ENCODE data around the gene IFFO2. TPM values are rescaled to one million over a fixed set of nuclear protein-coding genes. Genes with fewer than 3 reads are reported as not detected.
A peak's percentile ranks its signal among the peaks of the same experiment; 100 is the strongest.

IFFO2 gene
- total RNA-seq, 1 experiment from 2014 or later, result 6.4 TPM

DNA sequence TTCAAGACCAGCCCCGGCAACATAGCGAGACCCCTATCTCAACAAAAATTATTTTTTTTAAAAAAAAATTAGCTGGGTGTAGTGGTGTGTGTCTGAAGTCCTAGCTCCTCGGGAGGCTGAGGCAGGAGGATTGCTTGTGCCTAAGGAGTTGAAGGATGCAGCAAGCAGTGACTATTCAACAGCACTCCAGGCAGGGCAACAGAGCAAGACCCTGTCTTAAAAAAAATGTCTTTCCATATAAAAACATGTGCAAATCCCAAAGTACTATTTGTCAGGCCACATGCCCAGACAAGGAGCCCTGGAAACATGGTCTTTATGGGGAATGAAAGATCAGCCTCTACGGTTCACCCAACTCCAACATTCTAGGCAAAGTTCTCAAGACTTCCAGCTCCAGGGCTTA is 13.3 kb downstream of the IFFO2 start:
- in situ Hi-C loops (cut with HindIII; ENCODE audit: low pct_unique_long_range_greater_than_20kb, low sequenced_read_pairs), result no loop called here
- no peak for DNase-seq (ENCODE audit: low read depth, low spot score)

DNA sequence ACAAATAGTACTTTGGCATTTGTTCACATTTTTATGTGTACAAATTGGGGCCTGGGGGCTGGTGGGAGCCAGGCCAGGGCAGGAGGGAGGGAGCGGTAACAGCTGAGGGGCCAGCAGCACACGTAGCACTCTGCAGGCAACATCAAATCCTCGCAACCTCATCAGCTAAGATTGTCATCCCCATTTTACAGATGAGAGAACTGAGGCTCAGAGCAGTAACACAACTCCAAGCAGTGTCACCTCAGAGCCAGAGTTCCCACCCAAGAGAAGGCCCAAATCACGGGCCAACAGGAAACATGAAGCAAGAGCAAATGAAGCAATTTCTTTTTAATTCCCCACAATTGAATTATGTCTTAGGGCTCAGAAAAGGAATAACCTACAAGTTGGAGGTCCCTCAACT is 14.1 kb downstream of the IFFO2 start:
- in situ Hi-C loops (cut with HindIII; ENCODE audit: low pct_unique_long_range_greater_than_20kb, low sequenced_read_pairs), result no loop called here
- DNase-seq (ENCODE audit: low read depth, low spot score), result no peak

DNA sequence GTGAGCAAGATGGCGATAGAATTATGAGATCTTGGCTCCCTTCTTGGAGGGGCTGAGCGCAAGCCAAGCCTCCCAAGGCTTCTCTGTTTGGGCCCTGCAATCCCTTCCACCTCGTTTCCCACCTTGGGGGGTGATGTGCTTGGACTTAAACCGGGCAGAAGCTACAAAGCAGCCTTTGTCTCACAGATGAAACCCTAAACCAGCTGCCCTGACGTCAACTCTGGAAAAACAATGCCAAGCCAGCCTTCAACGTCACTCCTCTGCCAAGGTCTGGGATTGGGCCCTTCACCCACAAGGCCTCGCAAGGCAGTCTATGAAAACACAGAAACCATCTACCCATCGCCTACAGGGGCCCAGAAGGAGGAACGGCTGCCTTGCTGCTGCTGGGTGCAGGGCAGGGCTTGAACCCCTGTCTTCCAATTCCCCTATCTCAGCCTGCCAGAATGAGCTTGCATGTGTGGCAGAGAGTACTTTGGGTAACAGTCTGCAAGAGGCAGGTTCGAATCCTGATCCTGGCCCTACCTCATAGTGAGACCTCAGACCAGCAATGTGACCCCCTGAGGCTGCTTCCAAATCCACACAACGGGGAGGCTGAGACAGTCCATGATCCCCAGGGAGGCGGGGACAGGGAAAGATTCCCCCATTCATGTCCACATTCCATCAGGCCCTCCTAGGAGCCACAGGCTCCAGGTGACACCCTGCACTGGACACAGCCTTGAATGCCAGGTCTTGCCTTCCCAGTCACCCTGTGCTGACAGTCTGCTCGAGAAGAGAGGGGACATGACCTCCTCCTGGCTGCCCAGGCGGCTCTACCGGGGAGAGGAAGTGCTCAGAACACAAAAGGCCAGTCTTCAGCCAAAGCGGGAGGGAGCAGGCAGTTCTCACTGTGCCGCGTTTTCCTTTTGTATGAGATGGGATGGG is 15.0 kb downstream of the IFFO2 start:
- DNase-seq (ENCODE audit: low read depth, low spot score), result peak; percentile 96
- in situ Hi-C loops (cut with HindIII; ENCODE audit: low pct_unique_long_range_greater_than_20kb, low sequenced_read_pairs), result no loop called here

DNA sequence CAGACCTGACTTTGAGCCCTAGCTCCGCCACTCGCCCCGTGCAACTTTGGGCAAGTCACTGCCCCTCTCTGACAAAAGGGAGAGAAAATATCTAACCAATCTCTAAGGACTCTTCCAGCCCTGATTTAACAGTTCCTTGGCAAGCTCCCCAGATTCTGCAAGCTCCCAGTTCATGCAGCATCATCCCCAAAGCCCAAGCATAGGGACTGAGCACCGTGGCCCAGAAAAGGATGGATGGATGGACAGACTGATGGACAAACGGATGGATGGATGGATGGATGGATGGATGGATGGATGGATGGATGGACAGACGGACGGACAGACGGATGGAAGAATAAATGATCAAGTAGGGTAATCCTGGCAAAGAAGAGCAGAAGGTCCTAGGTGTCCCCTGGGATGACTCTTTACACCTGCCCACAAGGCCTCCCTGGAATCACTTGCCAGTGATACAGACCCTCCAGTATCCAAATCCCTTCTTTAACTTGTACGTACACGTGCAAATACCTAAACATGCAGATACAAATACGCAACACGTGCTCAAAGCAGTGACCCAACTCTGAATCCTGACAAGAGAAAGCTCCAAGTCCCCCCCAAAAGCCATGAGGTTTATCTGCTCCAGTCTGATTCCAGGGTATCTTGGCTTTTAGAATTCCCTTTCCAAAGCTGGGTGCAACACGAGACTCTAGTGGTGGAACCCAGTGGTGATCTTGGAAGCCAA is 16.0 kb downstream of the IFFO2 start:
- in situ Hi-C loops (cut with HindIII; ENCODE audit: low pct_unique_long_range_greater_than_20kb, low sequenced_read_pairs), result no loop called here
- no peak for DNase-seq (ENCODE audit: low read depth, low spot score)

DNA sequence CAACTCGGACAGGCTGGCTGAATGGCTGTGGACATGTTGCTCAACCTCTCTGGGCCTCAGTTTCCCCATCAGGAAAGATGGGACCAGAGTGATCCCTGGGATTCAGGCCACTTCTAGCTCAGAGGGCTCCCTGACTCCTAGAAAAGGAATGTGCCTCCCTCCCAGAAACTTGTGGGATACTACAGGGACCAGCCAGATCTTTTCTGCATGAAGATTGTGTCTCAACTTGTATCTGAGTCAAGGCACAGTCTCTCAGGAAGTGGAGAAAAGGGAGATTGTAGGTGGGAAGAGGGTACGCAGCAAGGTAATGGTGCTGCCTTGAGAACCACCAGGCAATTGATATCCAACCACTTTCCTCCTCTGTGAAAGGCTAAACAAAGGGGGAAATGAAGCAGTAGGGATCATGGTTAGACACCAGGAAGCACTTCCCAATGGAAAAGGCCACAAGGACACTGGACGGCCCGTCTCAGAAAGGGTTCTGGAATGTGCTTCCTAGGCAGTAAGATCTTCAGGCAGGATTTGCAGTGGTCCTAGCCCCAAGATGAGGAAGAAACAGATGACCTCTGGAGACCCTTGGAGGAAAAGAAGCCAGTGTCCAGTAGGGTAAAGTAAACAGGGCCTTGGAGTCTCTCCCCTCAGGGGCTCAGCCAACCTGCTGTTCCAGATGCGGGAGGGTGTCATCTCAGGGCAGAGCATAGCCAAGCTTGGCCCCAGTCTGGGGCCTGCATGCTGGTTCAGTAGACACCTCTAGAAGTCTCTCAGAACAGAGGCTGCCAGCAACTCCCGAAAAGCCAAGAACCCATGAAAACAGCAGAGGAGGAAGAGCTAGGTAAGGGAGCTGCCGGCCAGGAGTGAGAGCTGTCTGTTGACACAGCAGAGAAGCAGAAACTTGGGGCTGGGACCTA is 16.8 kb downstream of the IFFO2 start:
- no peak for DNase-seq (ENCODE audit: low read depth, low spot score)

DNA sequence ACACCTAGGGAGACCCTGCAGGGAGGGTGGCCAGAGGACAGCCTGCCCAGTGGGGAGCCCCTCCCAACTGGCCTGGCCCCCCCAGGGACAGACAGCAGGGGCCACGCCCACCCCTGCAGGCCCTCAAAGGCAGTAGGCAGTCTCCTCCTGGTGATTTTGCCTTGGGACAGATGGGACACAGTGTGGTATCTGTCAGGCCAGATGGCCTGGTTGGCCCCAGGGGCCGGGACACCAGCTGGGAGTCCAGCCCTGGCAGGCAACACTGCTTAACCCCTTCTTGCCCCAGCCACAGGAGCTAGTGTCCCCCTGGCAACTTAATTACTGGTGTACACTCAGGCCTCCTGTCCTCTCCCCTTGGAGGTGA is 17.8 kb downstream of the IFFO2 start:
- in situ Hi-C loops (cut with HindIII; ENCODE audit: low pct_unique_long_range_greater_than_20kb, low sequenced_read_pairs), result no loop called here
- DNase-seq (ENCODE audit: low read depth, low spot score), result no peak

More for the DNA sequence above, 16.8 kb downstream of the IFFO2 start:
- in situ Hi-C loops (cut with HindIII; ENCODE audit: low pct_unique_long_range_greater_than_20kb, low sequenced_read_pairs), result no loop called here

DNA sequence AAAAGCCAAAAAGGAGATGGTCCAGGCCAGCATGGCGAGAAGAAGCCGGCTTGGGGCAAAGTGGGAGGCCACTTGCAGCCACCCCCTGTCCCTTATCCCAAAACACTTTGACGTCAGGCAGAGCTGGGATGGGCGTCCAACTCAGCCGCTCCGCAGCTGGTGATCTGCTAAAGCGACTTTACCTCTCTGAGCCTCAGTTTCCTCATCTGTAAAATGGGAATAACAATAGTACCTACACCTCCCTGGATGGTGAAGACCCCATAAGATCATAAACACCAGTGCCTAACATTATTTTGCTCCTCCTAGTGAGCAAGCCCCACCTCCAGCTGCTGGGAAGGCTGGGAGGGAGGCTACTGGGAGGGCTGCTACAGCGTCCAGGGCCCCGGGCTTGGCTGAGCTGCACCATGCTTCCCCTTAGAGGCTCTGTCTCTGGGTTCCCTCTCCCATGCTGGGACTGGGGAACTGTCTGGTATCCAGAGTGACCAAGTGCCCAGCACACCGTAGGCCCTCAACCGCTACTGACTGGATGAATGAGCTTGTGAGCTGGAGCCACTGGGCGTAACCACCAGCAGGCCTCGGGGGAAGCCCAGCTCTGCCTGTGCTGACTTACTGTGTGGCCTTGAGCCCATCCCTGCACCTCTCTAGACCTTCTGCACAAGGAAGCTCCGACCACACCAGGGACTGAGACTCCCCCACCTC is 18.3 kb downstream of the IFFO2 start:
- in situ Hi-C loops (cut with HindIII; ENCODE audit: low pct_unique_long_range_greater_than_20kb, low sequenced_read_pairs), result no loop called here
- no peak for DNase-seq (ENCODE audit: low read depth, low spot score)

DNA sequence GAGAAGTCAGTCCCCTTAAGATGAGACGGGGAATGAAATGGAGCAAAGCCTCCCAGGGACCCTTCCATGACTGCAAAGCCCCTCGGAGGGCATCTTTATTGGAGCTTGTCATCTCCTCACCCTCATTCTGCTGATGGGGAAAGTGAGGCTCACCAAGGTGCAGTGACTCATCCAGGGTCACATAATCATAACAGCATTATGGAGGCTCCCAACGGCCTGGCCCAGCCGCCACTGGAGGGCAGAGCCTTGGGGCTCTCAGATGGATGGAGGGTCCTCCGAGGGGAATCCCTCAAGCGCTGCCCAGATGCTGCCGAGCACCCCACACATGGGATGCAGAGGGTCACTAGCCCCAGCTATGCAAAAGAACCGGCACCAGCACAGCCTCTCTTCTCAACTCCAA is 18.9 kb downstream of the IFFO2 start:
- DNase-seq (ENCODE audit: low read depth, low spot score), result no peak
- in situ Hi-C loops (cut with HindIII; ENCODE audit: low pct_unique_long_range_greater_than_20kb, low sequenced_read_pairs), result no loop called here

DNA sequence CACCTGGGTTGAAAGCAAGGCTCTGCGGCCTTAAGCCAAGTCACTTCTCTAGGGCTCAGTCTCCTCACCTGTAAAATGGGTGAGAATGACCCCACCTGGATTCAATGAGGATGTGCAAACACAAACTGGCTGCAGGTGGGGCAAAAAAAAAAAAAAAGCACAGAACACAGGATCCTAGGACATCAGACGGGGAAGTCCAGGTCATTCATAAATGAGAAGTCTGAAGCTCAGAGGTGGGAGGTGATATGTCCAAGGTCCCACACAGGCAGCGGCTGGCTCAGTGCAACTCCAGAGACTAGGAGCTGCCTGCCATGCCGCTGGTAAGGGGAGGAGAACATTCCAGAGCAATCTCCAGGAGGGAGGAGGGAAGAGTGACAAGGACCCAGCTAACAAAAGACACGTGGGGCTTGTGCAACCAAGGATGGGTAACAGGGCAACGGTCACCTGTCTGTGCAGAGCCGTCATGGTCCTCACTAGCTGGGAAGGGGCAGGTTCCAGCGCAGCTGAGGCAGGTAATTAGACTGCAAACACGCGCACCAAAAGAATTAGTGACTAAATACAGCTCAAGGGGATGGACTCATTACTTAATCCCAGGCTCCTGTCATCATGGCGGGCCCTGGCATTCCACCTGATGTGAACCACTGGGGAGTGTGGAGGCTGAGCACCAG is 19.5 kb downstream of the IFFO2 start:
- in situ Hi-C loops (cut with HindIII; ENCODE audit: low pct_unique_long_range_greater_than_20kb, low sequenced_read_pairs), result no loop called here
- DNase-seq (ENCODE audit: low read depth, low spot score), result no peak

DNA sequence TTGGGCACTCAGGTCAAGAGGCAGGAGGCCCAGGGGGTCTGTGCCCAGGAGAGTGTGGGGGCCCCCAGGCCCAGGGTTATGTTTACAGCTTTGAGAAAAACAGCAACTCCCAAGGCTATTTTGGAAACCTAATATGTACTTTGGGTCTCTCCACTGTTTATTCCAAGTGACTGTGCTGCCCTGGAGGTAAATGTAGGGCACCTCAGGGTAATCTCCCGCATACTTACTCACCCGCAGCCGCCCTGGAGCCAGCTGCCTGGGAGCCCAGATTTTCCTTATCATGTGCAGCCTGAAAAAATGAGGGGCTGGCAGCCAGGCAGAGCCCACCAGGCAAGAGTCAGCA is 20.0 kb downstream of the IFFO2 start:
- in situ Hi-C loops (cut with HindIII; ENCODE audit: low pct_unique_long_range_greater_than_20kb, low sequenced_read_pairs), result no loop called here
- no peak for DNase-seq (ENCODE audit: low read depth, low spot score)

DNA sequence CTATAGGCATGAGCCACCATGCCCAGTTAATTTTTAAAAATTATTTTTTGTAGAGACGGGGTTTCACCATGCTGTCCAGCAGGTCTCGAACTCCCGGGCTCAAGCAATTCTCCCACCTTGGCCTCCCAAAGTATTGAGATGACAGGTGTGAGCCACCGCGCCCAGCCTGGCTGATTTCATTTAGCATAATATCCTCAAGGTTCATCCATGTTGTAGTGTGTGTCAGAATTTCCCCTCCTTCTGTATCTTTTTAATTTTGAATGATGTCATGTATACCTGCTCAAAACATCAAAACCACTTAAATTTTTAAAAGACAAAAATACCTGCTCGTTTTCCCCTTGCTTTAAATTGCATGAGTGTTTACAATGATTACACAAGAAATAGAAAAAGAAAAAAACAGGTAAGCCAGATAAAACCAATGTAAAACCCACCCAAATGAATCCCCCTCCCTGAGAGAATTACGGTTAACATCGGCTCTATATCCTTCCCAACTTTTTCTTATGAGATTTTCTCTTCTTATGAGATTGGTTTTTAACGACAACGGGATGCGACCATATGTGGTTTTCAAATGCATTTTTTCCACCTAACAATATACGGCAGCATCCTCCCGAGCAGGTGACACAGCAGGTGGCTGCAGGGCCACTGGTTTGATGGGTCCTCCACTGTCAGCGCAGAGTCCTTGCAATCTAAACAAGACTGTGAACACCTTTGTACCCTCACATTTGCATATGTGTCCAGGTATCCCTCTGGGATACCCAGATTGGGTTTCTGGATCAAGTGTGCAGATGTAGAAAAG is 22.1 kb downstream of the IFFO2 start:
- no peak for DNase-seq (ENCODE audit: low read depth, low spot score)
- in situ Hi-C loops (cut with HindIII; ENCODE audit: low pct_unique_long_range_greater_than_20kb, low sequenced_read_pairs), result no loop called here

DNA sequence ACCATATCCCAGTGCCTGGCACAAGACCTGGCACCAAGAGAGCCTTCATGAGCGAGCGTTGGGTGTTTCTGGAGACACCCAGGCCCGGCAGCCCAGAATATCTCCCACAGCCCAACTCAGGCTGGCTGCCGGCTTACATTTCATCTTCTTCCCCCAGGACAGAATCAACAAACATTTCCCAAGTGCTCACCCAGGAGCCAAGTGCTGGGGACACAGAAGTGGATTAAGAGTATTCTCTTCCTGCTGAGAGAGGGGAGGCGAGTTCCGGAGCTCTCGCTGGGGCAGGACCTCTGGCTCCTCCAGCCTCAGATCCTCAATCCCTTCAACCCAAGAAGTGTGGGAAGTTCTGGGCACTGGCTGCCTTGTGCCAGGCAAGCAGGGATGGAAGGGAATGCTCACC is 23.6 kb downstream of the IFFO2 start:
- DNase-seq (ENCODE audit: low read depth, low spot score), result no peak
- in situ Hi-C loops (cut with HindIII; ENCODE audit: low pct_unique_long_range_greater_than_20kb, low sequenced_read_pairs), result no loop called here

DNA sequence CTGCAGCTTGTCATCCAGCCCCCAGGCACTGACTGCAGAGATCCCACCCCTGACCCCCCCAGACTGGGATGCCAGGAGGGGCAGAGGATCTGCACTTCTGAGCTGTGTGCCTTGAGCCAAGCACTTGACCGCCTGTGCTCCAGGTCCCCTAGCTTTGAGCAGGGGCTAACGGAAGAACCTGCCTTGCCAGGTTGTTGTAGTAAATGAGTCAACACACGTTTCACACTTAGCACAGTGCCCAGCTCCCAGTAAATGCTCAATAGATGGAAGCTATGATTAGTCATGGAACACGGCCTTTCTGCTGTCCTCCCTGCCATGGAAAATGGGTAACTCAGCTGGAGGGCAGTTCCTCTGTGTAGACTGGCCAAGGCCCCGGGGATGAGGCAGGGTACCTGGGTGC is 24.1 kb downstream of the IFFO2 start:
- in situ Hi-C loops (cut with HindIII; ENCODE audit: low pct_unique_long_range_greater_than_20kb, low sequenced_read_pairs), result no loop called here
- DNase-seq (ENCODE audit: low read depth, low spot score), result no peak

DNA sequence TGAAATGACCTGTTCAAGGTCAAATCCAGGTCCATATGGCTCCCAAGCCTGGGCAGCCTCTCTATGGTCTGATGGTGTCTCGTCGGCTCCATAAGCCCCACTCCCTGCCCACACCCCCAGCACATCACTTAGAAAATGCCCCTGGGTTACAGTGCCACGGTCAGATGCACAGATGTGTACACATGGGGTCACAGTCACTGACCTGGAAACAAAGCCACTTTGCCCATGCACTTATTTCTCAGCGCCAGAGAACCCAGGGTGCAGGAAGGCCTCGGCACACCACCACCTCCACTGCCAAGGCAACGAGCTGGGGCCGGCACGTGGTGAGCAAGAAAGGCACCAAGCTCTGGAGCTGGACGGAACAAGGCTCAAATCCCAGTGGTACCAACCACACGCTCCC is 24.7 kb downstream of the IFFO2 start:
- no peak for DNase-seq (ENCODE audit: low read depth, low spot score)
- in situ Hi-C loops (cut with HindIII; ENCODE audit: low pct_unique_long_range_greater_than_20kb, low sequenced_read_pairs), result no loop called here

DNA sequence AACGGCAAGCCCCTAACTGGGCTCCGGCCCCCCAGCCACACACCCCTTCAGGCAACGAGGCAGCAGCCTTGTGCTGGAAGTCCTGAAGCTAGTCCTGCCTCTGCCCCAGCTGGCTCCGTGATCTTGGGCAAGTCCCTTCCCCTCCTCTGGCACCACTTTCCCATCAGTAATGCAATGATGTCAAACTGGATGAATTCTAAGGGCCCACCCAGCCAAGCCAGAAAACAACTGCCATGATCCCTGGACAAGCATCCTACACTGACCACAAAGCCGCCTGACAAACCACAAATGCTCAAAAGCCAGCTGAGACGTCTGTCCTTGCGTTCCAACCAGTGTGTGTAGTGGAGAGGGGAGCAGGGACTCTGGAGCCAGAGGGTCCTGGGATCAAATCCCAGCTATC is 26.8 kb downstream of the IFFO2 start:
- in situ Hi-C loops (cut with HindIII; ENCODE audit: low pct_unique_long_range_greater_than_20kb, low sequenced_read_pairs), result no loop called here
- no peak for DNase-seq (ENCODE audit: low read depth, low spot score)

DNA sequence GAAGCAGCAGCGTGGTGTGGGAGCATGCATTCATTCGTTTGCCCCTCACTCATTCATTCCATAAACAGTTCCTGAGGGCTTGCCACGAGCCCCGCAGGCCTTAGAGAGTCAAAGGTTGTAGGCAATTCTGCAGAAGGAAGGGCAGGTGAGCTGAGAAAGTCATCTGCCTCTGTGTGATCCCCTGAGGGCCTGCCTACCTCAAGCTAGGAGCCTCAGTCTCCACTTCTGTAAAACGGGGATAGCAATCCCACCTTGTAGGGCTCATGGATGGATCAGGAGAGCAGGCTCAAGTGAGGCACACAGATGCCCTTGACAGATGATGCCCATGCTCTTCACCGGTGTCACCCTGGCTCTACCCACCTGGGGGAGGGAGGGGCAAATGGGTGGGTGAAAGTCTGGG is 27.5 kb downstream of the IFFO2 start:
- in situ Hi-C loops (cut with HindIII; ENCODE audit: low pct_unique_long_range_greater_than_20kb, low sequenced_read_pairs), result no loop called here
- DNase-seq (ENCODE audit: low read depth, low spot score), result no peak
